22Rv1 (cell line): ENCODE results near the gene KCNH6.

Experiments
- CTCF ChIP-seq: fragments of 450-650 bp; IDR thresholded peaks from 2 replicates; pipeline ENCODE4 v1.5.1; 2017; ENCODE audit warnings: mild to moderate bottlenecking
- ZFX ChIP-seq: fragments of 450-650 bp; IDR thresholded peaks from 2 replicates; pipeline ENCODE4 v1.6.1; 2017; ENCODE audit warnings: antibody characterized with exemption, borderline replicate concordance

- TF ChIP-seq CTCF (no peak), ZFX (no peak)
Observed at GRCh38 chr17:63544467-63545301, 21.5 kb downstream of the KCNH6 start.
